DOHH2 (cell line): Measurements from ENCODE around the gene CLCN4.

Source experiments
- H3F3A ChIP-seq: fragments of 200-600 bp; sonication (generic), shearing (Covaris generic); 2 replicates; pipeline ENCODE4 v1.6.0; 2016; ENCODE audit warnings: antibody characterized with exemption, mild to moderate bottlenecking; ENCODE audit not compliant: control insufficient read depth, insufficient read depth
- H3K27ac ChIP-seq: fragments of 200-600 bp; sonication (generic); 2 replicates; pipeline ENCODE4 v1.5.1; 2014; ENCODE audit warnings: low read depth, mild to moderate bottlenecking, low read length, moderate library complexity
- H3K27me3 ChIP-seq: fragments of 200-600 bp; sonication (generic); 2 replicates; pipeline ENCODE4 v1.6.1; 2014; ENCODE audit warnings: mild to moderate bottlenecking, low read length, mixed read lengths; ENCODE audit not compliant: control insufficient read depth
- H3K36me3 ChIP-seq: fragments of 200-600 bp; sonication (generic); 2 replicates; pipeline ENCODE4 v1.6.1; 2014; ENCODE audit warnings: mild to moderate bottlenecking, low read length, moderate library complexity, mixed read lengths; ENCODE audit not compliant: control insufficient read depth
- H3K4me1 ChIP-seq: fragments of 200-600 bp; sonication (generic); 2 replicates; pipeline ENCODE4 v1.6.1; 2014; ENCODE audit warnings: mild to moderate bottlenecking, low read length, mixed read lengths; ENCODE audit not compliant: control insufficient read depth
- H3K4me2 ChIP-seq: fragments of 200-600 bp; sonication (generic); 2 replicates; pipeline ENCODE4 v1.6.0; 2014; ENCODE audit warnings: mild to moderate bottlenecking, low read length, moderate library complexity
- H3K4me3 ChIP-seq: fragments of 200-600 bp; sonication (generic); 2 replicates; pipeline ENCODE4 v1.5.1; 2014; ENCODE audit warnings: mild to moderate bottlenecking, low read length, mixed read lengths
- H3K79me2 ChIP-seq: fragments of 200-600 bp; sonication (generic); 2 replicates; pipeline ENCODE4 v1.6.1; 2014; ENCODE audit warnings: mild to moderate bottlenecking, low read length, mixed read lengths; ENCODE audit not compliant: control insufficient read depth
- H3K9me2 ChIP-seq: fragments of 200-600 bp; sonication (generic); replicated peaks from 2 replicates; pipeline ENCODE4 v1.6.1; 2014; ENCODE audit warnings: mild to moderate bottlenecking, low read length, mixed read lengths; ENCODE audit not compliant: control insufficient read depth
- H3K9me3 ChIP-seq: fragments of 200-600 bp; sonication (generic); 2 replicates; pipeline ENCODE4 v1.6.1; 2014; ENCODE audit warnings: antibody characterized with exemption, low read length, mixed read lengths; ENCODE audit not compliant: control insufficient read depth, insufficient read depth
- H4K20me1 ChIP-seq: fragments of 200-600 bp; sonication (generic); 2 replicates; pipeline ENCODE4 v1.6.0; 2014; ENCODE audit warnings: low read depth, mild to moderate bottlenecking, antibody characterized with exemption, low read length, moderate library complexity; ENCODE audit not compliant: control insufficient read depth, insufficient read depth
- CTCF ChIP-seq: fragments of 200-600 bp; sonication (generic); IDR thresholded peaks from one replicate; pipeline ENCODE4 v1.5.1; 2014; ENCODE audit warnings: antibody characterized with exemption, mild to moderate bottlenecking, low read depth, low read length; ENCODE audit not compliant: poor library complexity, severe bottlenecking
- EZH2phosphoT487 ChIP-seq: fragments of 200-600 bp; sonication (generic); IDR thresholded peaks from 2 replicates; pipeline ENCODE4 v1.6.1; 2017; ENCODE audit warnings: borderline replicate concordance, mild to moderate bottlenecking, antibody characterized with exemption, low read length, moderate library complexity, mixed read lengths

The CLCN4 gene

GRCh38 chrX:10244915-10245622 lies 88.3 kb downstream of the CLCN4 start:
- Histone ChIP-seq H3K4me1 (no peaks in the 10 kb centered on the region), H3K79me2 (no peaks in the 10 kb centered on the region), H3K4me2 (no peak overlapping the region), H3F3A (no peaks in the 10 kb centered on the region), H3K36me3 (no peaks in the 10 kb centered on the region), H4K20me1 (no peaks in the 10 kb centered on the region), H3K9me2 (no peaks in the 10 kb centered on the region), H3K9me3 (no peaks in the 10 kb centered on the region), H3K27me3 (no peaks in the 10 kb centered on the region; the same call in none of the 2 replicates), H3K4me3 (no peak overlapping the region), H3K27ac (no peak overlapping the region)
- no peak for TF ChIP-seq EZH2phosphoT487
- TF ChIP-seq CTCF: no peak

- Histone ChIP-seq H3K27ac (no peak overlapping the region), H3K4me1 (no peaks in the 10 kb centered on the region), H3K4me2 (no peak overlapping the region), H3K9me2 (no peaks in the 10 kb centered on the region), H3K4me3 (no peak overlapping the region), H3F3A (no peaks in the 10 kb centered on the region), H3K27me3 (no peaks in the 10 kb centered on the region; the same call in none of the 2 replicates), H4K20me1 (no peaks in the 10 kb centered on the region), H3K79me2 (no peaks in the 10 kb centered on the region), H3K36me3 (no peaks in the 10 kb centered on the region), H3K9me3 (no peaks in the 10 kb centered on the region)
- TF ChIP-seq CTCF (no peak), EZH2phosphoT487 (no peak)
These were observed 89.1 kb downstream of the CLCN4 start for GRCh38 chrX:10245886-10246285.

- H3K9me3 ChIP-seq: no peaks in the 10 kb centered on the region
- H3K4me3 ChIP-seq: no peak overlapping the region
- H3K4me1 ChIP-seq: no peaks in the 10 kb centered on the region
- no peaks in the 10 kb centered on the region for H3F3A ChIP-seq
- H3K27me3 ChIP-seq: no peaks in the 10 kb centered on the region; the same call in 1 of the 2 replicates
- no peak overlapping the region for H3K27ac ChIP-seq
- no peak overlapping the region for H3K4me2 ChIP-seq
- no peak for TF ChIP-seq EZH2phosphoT487
- no peak for TF ChIP-seq CTCF
- no peaks in the 10 kb centered on the region for H4K20me1 ChIP-seq
- no peaks in the 10 kb centered on the region for H3K36me3 ChIP-seq
- H3K79me2 ChIP-seq: no peaks in the 10 kb centered on the region
- H3K9me2 ChIP-seq: no peaks in the 10 kb centered on the region
These were observed 89.5 kb downstream of the CLCN4 start for GRCh38 chrX:10246297-10246696.
